GM12892 (cell line): ENCODE results near the gene KIF19. TPM values are rescaled to one million over a fixed set of nuclear protein-coding genes. Genes with fewer than 3 reads are reported as not detected.
"Not testable (repeated sequence)": the region's sequence is repeated elsewhere in the genome, so short reads cannot be mapped to it uniquely, and the experiment has no call there.

Experiments
- DNase-seq: peaks from one replicate; pipeline ENCODE4 v3.0.0; 2011; ENCODE audit not compliant: insufficient read length
- FAIRE-seq: peaks from 2 replicates; lab custom pipeline; 2011; peaks lifted over from hg19 to GRCh38; lab: Jason Lieb, UNC
- POLR2A ChIP-seq: IDR thresholded peaks from 2 replicates; pipeline ENCODE4 v1.6.1; 2011; ENCODE audit warnings: low read depth, low read length, control low read depth
- POLR2AphosphoS5 ChIP-seq: IDR thresholded peaks from 2 replicates; pipeline ENCODE4 v1.6.1; 2011; ENCODE audit warnings: low read depth, low read length, control low read depth
- TAF1 ChIP-seq: IDR thresholded peaks from 2 replicates; pipeline ENCODE4 v1.6.1; 2011; ENCODE audit warnings: low read depth, mild to moderate bottlenecking, control low read depth, low read length, borderline replicate concordance
- polyA plus RNA-seq: library from polyadenylated mRNA; unstranded; fragments of >200 nt; gene quantifications from one replicate; pipeline ENCODE4 v1.2.1, GENCODE V29; 2012; ENCODE audit warnings: missing spikeins, inconsistent platforms; ENCODE audit not compliant: missing spikeins

KIF19 gene, protein sequence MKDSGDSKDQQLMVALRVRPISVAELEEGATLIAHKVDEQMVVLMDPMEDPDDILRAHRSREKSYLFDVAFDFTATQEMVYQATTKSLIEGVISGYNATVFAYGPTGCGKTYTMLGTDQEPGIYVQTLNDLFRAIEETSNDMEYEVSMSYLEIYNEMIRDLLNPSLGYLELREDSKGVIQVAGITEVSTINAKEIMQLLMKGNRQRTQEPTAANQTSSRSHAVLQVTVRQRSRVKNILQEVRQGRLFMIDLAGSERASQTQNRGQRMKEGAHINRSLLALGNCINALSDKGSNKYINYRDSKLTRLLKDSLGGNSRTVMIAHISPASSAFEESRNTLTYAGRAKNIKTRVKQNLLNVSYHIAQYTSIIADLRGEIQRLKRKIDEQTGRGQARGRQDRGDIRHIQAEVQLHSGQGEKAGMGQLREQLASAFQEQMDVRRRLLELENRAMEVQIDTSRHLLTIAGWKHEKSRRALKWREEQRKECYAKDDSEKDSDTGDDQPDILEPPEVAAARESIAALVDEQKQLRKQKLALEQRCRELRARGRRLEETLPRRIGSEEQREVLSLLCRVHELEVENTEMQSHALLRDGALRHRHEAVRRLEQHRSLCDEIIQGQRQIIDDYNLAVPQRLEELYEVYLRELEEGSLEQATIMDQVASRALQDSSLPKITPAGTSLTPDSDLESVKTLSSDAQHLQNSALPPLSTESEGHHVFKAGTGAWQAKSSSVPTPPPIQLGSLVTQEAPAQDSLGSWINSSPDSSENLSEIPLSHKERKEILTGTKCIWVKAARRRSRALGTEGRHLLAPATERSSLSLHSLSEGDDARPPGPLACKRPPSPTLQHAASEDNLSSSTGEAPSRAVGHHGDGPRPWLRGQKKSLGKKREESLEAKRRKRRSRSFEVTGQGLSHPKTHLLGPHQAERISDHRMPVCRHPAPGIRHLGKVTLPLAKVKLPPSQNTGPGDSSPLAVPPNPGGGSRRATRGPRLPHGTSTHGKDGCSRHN
- polyA plus RNA-seq: not detected

DNA sequence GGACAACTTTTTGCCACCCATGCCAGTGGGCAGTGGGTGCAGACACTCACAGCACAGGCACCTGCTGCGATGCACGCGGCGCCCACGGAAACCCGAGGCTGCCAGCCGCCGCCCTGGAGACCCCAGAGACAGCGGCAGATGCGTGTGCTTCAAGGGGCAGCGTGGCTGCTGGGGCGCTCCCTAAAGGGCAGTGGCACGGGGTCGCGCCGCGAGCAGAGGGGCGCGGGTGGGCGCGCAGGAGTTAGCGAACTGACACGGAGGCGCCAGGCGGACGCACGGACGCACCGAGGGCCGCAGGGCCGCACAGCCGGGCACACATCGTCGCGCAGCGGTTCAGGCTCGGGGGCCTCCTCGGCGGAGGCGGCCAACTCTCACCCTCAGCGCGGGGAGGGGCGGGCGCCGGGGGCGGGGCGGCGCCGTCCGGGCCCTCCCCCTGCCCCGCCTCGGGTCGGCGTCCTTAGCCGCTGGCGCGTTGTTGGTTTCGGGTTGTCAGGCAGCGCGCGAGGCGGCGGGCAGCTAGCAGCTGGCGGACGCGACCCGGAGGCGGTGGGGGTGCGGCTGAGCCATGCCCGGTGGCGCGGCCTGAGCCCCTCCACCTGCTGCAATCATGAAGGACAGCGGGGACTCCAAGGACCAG lies at the start of gene KIF19:
TSS of gene KIF19 (plus strand) at position 484 of the 637 bp plus-strand sequence. CDS start at position 608, 124 bp downstream.
- TF ChIP-seq POLR2AphosphoS5 (no peak), TAF1 (no peak), POLR2A (no peak)
- FAIRE-seq (no peak), DNase-seq (peak; percentile 83)

DNA sequence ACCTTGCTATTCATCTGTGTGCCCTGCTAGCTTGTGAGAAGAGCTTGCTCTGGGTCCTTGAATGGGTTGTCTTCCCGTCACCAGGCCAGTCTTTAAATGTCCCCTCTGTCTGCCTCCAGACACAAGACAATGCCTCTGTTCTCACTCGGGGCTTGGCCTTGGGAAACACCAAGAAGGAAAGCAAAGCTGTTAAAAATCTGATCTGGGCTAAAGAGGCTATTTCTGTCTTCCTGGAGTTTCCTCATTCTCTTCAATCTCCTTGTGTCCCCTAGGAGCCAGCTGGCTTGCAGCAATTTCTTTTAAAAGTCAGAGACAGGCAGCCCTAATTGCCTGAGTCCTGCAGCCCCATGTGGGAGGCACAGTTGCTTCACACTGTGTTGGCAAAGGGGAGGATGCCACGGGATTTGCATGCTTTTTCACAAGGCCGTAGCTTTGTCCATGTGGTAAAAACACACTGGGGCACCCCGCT lies 49.5 kb upstream of the KIF19 start:
- FAIRE-seq (no peak), DNase-seq (no peak)
- no peak for TF ChIP-seq TAF1
- no peak for TF ChIP-seq POLR2A
- no peak for TF ChIP-seq POLR2AphosphoS5

DNA sequence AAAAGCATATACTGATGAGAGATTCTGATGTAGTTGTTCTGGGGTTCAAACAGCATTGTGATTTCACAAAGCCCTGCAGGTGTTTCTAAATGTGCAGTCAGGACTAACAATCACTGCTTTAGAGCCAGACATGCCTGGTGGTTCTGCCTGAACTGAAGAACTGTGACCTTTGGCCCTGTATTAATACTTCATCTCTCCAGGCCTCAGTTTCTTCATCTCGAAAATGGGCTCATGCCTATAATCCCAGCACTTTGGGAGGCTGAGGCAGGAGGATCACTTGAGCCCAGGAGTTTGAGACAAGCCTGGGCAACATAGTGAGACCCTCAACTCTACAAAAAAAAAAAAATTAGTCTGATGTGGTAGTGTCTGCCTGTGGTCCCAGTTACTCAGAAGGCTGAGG lies 48.1 kb upstream of the KIF19 start:
- FAIRE-seq (no peak), DNase-seq (no peak)
- TF ChIP-seq POLR2AphosphoS5 (no peak), TAF1 (no peak), POLR2A (no peak)

DNA sequence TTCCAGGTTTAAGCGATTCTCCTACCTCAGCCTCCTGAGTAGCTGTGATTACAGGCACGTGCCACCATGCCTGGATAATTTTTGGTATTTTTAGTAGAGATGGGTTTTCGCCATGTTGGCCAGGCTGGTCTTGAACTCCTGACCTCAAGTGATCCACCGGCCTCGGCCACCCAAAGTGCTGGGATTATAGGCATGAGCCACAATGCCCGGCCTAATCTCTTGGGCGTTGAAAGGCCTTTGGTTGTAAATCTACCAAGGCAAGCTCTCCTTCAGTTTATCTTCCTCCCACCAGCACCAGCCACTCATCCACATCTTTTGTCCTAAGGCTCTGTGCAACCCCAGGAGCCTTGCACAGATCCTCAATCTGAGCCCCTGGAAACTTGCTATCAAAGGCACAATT lies 46.4 kb upstream of the KIF19 start:
- DNase-seq, FAIRE-seq: not testable (repeated sequence)

DNA sequence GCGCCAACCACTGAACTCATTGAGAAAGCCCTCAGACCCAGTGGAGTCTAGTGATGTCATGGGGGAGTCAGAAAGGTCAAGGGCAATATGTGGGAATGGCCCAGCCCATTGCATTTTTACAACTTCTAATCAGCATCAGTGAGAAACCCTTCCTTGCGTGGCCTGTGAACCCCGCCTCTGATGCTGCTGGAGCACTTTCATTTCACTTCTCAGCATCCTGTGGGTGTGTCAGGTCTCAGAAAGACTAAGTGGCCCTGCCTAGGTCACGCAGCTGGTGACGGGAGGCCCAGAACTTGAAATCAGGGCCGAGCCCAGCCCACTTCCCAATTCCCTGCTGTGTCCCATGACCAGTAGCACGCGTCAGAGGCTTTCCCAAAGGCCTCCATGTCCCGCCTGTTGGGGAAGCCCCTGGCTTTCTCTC lies 45.9 kb upstream of the KIF19 start:
- DNase-seq (peak; percentile 60), FAIRE-seq (peak; percentile 87)
- TF ChIP-seq POLR2AphosphoS5: no peak

DNA sequence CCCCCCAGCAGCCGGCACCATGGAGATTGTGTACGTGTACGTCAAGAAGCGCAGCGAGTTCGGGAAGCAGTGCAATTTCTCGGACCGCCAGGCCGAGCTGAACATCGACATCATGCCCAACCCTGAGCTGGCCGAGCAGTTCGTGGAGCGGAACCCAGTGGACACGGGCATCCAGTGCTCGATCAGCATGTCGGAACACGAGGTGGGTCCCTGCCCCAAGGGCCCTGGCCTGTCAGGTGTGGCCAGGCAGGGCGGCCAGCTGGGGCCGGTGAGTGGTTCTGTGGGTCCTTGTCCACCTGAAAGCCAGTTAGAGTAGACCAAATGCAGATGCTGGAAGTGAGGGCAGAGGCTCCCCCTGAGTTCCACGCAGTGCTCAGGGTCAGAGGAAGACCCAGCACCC lies 44.2 kb upstream of the KIF19 start:
- TF ChIP-seq TAF1 (no peak), POLR2A (no peak), POLR2AphosphoS5 (no peak)
- FAIRE-seq (no peak), DNase-seq (no peak)

DNA sequence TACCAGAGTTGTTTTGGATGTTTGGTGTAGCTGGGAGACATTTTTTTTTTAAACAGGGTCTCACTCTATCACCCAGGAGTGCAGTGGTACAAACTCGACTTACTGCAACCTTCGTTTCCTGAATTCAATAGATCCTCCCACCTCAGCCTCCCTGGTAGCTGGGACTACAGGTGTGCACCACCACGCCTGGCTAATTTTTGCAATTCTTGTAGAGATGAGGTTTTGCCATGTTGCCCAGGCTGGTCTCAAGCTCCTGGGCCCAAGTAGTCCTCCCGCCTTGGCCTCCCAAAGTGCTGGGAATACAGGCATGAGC lies 43.8 kb upstream of the KIF19 start:
- FAIRE-seq, DNase-seq: not testable (repeated sequence)

DNA sequence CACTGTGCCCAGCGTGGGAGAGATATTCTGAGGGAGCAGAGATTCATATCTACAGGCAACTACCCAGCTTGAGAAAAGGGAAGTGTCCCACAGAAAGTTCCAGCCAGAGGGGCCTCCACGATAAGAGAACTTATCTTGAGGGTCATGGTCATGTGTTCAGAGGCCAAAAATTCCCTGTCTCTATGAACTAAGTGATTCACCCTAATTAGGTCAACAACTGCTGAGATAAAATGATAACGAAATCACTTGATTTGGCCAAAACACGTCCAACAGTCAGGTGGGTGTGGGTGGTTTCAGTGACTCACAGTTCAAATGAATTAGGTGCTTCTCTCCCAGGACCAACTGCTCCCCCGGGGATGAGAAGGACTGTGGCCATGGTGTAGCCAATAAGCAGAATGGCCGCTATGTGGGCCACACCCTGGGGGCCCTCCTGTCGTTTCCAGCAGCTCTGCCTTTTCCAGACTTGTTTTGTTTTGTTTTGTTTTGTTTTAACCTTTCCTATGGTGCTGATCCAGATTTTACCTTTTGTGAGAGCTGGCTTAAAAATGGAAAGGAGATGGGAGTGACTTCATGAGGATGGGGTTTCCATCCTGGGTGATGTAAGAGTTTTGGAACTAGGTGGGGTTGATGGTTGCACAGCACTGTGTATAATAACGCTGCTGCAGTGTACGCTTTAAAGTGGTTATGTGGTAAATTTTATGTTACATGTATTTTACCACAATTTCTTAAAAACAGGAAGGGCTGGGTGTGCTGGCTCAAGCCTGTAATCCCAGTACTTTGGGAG lies 43.2 kb upstream of the KIF19 start:
- FAIRE-seq (no peak), DNase-seq (no peak)
- TF ChIP-seq POLR2A: no peak
- no peak for TF ChIP-seq TAF1
- no peak for TF ChIP-seq POLR2AphosphoS5

DNA sequence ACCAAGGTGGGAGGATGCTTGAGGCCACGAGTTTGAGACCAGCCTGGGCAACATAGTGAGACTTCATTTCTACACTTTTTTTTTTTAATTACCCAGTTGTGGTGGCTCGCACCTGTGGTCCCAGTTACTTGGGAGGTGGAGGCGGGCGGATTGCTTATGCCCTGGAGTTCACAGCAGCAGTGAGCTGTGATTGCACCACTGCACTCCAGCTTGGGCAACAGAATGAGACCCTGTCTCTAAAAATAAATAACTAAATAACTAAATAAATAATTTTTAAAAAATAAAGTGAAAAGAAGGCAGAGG lies 42.7 kb upstream of the KIF19 start:
- TF ChIP-seq POLR2A: no peak
- TF ChIP-seq POLR2AphosphoS5: no peak
- TF ChIP-seq TAF1: no peak
- DNase-seq (no peak), FAIRE-seq (no peak)

DNA sequence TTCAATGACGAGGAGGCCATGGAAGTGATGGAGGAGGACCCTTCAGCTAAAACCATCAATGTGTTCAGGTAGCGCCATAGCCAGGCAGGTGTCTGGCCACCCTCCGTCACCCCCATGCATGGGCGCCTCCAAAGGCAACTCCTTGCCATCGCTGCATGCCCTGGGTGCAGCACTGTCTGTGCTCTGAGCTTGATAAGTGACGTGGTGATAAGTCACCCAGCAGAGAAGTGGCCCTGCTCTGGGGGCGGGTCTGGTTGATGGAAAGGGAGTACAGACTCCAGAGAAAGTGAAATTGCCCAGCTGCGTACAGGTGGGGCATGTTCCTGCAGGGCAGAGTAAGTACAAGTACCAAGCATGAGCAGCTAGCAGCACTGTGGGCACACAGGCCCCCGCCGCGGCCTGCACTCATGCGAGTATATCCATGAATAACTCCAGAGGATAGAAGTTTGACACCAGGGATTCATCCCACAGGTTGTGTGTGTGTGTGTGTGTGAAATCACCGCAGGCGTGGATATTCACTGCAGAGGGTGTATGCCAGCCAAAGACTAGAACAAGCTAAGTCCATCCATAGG lies 38.9 kb upstream of the KIF19 start:
- DNase-seq: no peak
- TF ChIP-seq POLR2A: no peak
- TF ChIP-seq POLR2AphosphoS5: no peak
- TF ChIP-seq TAF1: no peak
- FAIRE-seq: no peak

DNA sequence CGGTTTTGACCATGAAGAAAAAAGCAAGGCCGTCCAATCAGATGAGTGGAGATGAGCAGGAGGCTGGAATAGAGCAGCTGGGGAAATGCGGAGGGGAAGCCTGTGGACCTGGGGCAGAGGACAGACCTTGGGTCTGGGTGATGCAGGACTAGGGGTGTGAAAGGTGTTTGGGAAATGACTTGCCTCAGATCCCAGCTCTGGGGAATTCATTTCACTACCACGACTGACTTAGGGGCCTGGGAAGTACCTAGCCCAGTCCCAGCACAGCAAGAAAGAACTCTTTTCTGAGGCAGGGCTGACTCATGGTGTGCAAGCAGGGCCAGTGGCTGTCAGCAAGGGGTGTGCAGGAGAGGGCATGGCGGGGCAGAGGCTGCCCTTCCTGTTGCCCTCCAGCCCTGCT lies 37.2 kb upstream of the KIF19 start:
- FAIRE-seq (peak; percentile 27), DNase-seq (no peak)
- TF ChIP-seq POLR2AphosphoS5: no peak
- no peak for TF ChIP-seq POLR2A
- TF ChIP-seq TAF1: no peak
